Tibial nerve (tissue), 4 donors: ENCODE results near the gene SLC34A1.

Experiments used
- EP300 ChIP-seq, 2 donors: sonication (generic); formaldehyde crosslinking; IDR thresholded peaks; one replicate each; pipeline ENCODE4 v1.6.1; 2017; ENCODE audit warnings: antibody characterized with exemption in 2 of 2, mild to moderate bottlenecking in 1 of 2
- POLR2A ChIP-seq, 2 donors: fragments of 450-650 bp; IDR thresholded peaks; one replicate each; pipeline ENCODE4 v1.6.1; 2017; ENCODE audit warnings: antibody characterized with exemption in 2 of 2, mild to moderate bottlenecking in 2 of 2, moderate library complexity in 2 of 2
- TF ChIP-seq, protein P1 (sequence below), 5 experiments: fragments of 200-600 bp in 3 of 5; fragments of 450-650 bp in 2 of 5; sonication (generic) in 3 of 5; IDR thresholded peaks; one replicate each; pipeline ENCODE4 v1.5.1; 2016 to 2019; ENCODE audit warnings: antibody characterized with exemption in 5 of 5, mild to moderate bottlenecking in 3 of 5, moderate library complexity in 2 of 5

DNA sequence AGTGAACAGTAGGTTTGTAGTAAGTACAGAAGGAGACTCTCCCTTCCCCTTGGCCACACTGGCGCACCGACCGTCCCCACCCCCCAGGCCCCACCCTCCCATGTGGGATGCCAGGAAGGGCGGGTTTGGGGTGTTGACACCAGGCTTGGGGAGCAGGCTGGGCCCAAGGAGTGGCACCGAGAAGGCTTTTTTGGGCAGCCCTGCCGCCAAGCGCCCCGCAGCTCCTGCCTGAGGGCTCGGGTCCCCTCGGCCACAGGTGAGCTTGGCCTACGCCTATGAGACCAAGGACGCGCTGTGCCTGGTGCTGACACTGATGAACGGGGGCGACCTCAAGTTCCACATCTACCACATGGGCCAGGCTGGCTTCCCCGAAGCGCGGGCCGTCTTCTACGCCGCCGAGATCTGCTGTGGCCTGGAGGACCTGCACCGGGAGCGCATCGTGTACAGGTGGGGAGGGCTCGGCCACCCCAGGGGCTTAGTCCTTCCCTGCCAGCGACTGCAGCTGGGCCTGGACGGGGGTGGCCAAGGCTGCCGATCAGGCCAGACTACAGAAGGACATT, 49.5 kb downstream of the SLC34A1 start:
- TF ChIP-seq, protein P1, sequence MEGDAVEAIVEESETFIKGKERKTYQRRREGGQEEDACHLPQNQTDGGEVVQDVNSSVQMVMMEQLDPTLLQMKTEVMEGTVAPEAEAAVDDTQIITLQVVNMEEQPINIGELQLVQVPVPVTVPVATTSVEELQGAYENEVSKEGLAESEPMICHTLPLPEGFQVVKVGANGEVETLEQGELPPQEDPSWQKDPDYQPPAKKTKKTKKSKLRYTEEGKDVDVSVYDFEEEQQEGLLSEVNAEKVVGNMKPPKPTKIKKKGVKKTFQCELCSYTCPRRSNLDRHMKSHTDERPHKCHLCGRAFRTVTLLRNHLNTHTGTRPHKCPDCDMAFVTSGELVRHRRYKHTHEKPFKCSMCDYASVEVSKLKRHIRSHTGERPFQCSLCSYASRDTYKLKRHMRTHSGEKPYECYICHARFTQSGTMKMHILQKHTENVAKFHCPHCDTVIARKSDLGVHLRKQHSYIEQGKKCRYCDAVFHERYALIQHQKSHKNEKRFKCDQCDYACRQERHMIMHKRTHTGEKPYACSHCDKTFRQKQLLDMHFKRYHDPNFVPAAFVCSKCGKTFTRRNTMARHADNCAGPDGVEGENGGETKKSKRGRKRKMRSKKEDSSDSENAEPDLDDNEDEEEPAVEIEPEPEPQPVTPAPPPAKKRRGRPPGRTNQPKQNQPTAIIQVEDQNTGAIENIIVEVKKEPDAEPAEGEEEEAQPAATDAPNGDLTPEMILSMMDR (IDR thresholded peaks at IDR 0.05): no peak
- TF ChIP-seq POLR2A (IDR thresholded peaks at IDR 0.05): no peak
- no peak for TF ChIP-seq EP300 (IDR thresholded peaks at IDR 0.05)
